NCI-H510A treated with DMSO at 0.1 percent for 48 hours (cell line): ENCODE results near the gene FBXO47.

ENCODE experiments used
- DNase-seq: peaks from one replicate; lab custom pipeline; 2025; lab: John Stamatoyannopoulos, UW

Gene FBXO47

DNA sequence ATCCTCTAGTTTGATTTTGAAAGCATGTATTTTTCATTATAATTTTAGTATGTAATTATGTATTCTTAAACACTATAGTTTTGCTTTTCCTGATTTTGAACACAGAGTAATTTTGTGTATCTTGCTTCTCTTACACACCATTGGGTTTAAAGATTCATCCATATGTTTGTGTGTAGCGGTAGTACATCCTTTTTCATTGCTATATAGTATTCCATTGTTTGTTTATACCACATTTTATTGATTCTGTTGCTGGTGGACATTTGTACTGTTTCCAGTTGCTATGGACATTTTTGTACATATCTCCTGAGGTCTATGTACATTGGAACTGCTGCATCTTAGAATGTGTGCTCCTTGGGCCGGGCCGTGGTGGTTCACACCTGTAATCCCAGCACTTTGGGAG, 62.3 kb downstream of the FBXO47 start:
- DNase-seq: no peak

DNA sequence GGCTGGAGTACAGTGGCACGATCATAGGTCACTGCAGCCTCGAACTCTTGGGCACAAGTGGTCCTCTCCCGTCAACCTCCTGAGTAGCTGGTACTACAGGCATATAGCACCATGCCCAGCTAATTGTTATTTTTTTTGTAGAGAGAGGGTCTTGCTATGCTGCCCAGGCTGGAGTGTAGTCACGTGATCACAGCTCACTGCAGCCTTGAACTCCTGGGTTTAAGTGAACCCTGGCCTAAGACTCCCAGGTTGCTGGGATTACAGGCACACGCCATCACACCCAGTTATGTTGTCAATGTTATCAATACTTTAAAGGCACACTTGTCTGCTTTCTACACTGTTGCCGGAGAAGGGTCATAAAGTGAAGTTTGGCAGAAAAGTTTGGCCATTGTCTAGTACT, 63.8 kb downstream of the FBXO47 start:
- DNase-seq: no peak

DNA sequence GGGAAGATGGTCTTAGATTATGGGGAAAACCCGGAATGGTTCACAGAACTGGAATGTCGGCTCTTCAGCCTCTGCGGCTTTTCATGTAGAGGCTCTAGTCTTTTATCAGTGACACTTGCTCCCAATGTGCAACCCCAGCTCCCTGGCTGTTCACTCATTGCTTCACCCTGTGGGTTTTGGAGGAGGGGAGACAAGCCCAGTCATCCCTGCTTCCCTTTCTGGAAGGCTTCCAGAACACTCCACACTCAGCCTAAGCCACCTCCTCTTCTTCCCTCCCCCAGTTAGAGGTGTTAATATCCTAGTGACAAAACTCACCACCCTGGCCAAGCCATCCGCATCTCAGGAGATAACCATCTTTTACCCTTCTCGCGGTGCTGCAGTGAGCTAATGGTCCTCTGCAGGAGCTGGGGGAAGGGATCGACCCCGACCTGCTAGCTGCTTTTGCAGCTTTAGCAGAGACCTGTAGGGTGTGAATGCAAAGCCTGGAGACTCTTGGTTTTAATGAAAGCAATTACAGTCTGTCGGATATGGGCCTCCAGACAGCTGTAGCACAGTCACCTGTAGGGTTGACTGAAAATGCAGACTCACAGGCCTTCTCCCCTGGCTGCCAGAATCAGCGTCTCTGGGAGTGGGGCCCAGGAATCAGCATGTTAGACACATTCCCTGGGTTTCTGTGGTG, 66.1 kb downstream of the FBXO47 start:
- no peak for DNase-seq

DNA sequence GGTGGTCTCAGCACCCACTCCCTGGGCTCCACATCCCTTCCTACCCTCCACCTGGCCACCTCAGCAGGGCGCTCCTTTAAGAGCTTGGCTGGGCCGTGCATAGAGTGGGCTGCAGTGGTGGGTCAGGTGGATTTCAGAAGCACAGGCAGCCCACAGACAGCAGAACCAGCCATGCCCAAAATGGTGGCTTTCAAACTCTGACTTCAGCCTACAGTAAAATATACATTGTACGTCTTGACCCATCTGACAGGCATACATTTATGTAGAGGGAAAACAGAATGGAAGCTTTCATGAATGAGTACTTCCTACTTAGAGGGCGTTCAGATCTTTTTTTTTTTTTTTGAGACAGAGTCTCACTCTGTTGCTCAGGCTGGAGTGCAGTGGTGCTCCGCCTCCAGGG, 67.8 kb downstream of the FBXO47 start:
- no peak for DNase-seq

DNA sequence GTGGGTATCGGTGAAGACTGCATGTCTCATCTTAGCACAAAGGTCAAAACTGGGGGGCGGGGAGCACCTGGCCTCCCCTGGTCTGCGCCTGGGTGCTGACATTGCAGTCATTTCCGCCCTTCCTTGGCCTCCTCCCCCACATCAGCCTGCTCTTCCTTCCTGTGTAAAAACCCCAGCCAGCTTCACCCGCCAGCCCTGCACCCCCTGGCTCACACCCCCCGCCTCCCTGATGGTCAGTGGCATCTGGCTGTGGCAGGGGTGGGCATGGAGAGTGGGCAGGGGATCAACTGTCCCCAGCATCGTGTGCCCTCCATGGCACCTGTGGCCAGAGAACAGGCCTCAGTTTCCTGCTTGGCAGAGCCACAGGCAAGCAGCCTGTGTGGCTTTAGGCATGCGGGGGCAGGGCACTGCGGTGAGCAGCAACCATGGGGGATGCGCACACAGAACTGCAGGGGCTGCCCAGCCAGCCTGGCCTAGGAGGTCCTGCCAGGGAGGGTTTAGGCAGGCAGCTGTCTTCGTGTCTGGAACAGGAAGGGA, 68.3 kb downstream of the FBXO47 start:
- no peak for DNase-seq

DNA sequence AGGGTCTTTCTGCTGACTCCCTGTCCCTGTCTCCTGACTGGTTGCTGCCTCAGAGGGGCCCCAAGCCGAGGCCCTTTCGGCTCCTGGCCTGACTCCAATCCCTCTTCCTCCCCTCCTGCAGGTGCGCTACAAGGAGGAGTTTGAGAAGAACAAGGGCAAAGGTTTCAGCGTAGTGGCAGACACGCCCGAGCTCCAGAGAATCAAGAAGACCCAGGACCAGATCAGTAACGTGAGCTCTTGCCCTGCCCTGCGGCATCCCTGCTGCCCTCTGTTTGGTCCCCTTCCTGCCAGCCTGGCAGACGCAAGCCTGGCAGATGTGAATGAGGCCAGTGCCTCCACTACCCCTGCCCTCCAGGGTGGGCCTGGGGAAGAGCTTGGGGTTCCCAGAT, 68.9 kb downstream of the FBXO47 start:
- no peak for DNase-seq

DNA sequence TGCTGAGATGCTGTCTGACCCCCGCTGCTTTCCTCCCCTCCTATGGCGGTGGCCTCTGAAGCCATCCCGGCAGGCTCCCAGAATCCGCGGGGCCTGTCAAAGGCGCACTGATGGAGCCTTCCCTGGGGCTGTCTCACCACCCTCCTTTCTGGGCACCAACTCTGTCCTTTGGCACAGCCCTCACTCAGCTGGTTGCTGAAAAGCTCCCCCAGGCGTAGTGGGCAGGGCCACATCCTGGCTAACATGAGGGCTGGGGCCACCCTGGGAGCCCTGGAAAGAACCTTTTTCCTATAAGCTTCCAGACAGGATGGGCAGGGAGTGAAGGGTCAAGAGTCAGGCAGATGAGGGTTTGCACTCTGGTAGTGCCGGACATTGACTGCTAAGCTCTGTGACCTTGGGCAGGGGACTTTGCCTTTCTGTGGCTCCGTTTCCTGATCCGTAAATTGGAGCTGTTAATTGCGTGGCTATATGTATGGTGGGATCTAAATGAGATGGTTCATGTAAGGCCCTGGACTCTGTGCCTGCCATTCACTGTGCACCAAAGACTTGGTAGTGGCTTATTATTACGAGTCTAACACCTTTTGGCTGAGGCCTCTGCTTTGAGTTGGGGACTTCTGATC, 69.4 kb downstream of the FBXO47 start:
- DNase-seq: no peak

DNA sequence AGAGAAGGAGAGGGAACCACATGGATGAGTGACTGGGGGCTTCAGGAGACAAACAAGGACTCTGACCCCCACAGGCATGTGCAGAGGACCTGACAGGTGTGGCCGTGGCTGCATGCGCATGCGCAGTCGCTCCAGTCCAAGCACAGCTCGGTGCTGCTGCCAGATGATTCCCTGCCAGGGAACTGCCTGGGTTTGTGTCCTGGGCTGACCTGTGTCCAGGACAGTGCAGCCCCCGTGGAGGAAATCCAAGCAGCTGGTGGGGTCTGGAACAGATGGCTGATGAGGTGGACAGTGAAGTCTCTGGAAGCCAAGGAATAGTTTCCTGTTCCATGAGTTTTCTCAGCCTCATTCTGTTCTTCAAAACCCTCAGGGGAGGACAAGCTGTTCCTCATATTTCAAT, 70.0 kb downstream of the FBXO47 start:
- DNase-seq: no peak

DNA sequence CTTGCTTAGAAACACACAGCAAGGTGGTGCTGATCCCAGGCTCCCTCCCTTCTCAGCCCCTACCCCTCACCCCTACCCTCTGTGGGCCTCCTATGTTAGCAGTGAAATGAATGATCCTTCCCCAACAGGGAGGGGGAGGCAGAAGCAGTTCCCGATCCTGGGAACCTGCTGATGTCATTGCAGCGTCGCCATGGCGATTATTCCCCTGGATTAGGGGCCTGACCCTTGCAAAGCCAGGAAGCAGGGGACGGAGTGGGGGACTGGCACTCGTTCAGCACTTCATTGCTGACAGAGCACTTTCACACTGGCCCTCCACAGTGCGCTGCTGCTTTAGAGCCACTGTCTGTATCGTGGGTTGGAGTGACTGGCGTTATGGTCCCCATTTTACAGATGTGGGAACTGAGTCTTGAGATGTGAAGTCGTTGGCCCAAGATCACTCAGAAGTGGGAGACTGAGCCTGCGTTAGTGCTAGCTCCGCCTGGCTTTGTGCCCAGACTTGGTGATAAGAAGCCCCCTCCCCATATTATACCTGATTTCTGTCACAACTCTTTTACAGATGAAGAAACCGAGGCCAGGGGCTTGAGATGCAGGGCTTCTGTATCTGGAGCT, 70.8 kb downstream of the FBXO47 start:
- no peak for DNase-seq

DNA sequence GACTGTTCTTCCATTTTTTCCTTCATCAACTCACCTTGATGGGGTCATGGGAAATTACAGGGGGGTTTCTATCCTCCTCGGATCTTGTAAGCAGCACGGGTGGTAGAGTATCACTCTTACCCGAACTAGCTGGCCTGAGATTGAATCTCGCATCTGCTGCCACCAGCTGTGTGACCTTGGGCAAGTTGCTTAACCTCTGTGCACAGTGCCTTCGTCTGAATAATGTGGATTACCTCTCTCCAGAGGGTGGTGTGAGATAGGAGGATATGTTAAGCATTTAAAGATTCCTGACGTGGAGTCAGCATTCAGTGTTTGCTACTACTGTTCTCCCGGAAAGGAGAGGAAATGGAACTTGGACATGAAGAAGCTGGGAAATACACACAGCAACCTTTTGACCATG, 72.9 kb downstream of the FBXO47 start:
- no peak for DNase-seq

DNA sequence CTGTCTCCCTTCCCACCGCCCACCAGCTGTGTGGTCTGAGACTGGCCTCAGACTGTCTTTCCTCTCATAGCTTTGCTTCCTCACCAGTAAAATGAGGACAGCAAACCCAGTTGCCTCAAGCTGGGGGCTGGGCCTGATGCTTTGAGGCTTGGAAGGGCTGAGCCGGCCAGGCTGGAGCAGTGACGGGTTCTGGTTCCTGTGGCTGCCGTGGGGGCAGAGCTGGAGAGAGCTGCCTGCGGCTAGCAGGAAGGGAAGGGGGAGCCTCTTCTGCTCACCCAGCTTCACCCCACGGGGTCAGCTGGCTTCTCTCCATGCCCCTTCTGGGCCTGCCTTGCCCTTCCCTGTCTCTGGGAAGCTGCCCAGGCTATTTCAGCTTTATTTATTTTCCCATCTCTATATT, 73.6 kb downstream of the FBXO47 start:
- DNase-seq: no peak

DNA sequence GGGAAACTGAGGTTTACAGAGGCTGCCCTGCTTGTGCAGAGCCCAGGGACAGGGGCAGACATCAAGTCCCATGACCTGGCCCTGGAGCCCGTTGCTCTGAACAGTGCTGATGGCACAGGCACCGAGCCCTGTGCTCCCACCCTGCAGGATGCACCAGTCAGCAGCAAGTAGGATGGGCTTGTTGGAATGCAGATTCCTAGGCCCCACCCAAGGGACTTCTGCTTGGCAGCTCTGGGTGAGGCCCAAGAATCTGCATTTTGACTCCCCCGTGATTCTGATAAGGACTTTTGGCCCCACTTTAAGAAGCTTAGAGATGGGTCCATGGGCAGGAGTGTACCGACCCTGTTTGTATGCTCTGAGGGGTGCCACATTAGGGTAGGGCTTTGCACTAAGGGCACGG, 74.1 kb downstream of the FBXO47 start:
- DNase-seq: no peak

DNA sequence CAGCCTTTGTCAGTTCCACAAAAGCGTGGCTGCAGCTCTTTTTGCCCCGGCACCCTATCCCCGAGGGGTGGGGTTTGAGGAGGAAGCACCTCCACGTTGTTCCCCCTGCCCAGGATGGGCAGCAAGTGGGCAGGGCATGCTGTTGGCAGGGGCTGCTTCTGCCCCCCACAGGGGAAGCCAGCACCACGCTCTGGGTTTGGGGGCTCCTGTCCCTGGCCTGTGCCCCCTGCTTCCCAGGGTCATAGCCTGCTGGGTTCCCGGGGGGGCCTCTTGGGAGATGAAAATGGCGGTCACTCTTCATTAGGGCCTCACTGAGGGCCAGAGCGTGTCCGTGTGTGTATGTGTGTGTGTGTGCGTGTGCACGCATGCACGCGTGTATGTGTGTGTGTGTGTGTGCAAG, 74.6 kb downstream of the FBXO47 start:
- no peak for DNase-seq

DNA sequence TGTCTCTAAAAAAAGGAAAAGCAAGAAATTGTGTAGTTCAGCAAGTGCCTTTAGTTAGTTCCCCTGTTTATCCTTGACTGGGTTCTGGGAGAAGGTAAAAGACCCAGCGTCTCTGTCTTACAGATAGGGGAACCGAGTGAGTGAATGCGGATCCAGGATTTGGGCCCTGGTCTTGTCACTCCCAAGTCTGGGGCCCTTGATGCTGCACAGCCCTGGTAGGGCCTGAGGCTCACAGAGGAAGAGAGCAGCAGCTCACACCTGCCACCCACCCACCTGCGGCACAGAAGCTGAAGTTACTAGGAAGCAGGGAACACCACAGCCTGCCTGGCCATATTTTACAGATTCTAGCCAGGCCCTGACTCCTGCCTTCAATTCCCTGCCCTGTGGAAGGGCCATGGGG, 75.1 kb downstream of the FBXO47 start:
- DNase-seq: no peak

DNA sequence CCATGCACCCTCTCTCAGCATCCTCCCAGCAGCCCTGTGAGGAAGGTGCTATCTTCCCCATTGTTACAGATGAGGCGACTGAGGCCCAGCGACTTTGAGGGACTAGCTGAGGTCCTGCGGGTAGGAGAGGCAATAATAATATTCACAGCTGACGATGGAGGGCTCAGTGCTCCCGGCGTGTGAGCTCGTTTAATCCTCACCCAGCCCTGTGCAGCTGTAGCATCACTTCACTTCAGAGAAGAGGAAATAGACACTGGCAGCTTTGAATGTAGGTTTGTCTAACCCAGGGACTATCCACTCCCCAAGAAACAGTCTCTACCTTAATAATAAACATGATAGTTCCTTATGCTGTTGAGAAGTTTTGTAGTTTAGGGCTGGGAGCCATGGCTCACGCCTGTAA, 75.8 kb downstream of the FBXO47 start:
- no peak for DNase-seq

DNA sequence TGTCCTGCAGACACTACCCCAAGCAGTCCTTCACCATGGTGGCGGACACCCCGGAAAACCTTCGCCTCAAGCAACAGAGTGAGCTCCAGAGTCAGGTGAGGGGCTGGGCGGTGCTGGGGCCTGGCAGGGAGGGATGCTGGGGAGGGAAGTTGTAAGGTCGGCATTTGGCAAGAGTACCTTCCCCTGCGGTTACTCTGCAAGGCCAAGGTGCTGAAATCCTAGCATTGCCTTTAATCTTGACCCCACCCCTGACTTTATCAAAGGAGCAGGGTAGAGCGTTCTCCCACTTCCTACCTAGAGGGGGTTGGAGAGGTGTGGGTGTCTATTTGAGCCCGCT, 76.8 kb downstream of the FBXO47 start:
- no peak for DNase-seq

DNA sequence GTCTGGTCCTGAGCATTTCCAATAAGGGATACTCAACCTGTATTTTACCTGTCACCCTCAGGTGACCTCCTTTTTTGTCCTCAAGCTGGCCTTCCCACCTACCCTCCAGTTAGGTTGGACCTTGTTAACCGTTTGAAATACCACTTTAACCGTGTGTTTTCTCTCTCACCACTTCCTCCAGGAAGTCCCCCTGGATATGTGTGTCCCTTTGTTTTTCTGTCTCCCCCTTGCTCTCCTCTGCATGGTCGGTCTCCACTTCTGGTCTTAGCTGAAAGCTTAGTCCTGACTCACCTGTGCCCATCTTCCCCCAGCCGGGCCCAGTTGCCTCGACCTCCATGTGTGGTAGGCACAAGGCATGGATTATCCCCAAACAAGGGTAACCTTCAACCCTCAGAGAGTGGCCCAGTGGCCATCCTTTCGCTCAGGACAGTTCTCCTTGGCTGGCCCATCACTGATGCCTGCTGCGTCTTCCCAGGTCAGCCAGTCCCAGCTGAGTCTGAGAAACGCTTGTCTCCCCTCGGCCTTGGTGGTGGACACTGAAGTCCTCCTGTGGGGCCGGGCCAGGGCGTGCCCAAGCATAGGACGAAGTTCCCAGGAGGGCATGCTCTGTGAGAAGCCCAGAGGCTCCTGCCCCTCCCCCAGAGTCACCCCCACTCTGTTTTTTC, 77.3 kb downstream of the FBXO47 start:
- no peak for DNase-seq

DNA sequence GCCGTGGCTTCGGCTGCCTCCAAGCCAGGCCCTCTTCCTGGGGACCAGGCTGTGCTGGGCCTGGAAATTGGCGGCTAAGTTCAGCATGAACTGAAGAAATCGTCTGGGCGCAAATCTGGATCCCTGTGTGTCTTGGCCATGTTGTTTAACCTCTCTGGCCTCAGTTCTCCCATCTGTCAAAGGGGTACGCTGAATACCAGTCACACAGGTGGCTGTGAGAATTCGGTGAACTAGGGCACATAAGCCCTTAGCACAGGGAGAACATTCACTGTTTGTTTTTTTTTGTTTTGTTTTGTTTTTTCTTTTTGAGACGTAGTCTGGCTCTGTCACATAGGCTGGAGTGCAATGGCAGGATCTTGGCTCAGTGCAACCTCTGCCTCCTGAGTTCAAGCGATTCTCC, 78.4 kb downstream of the FBXO47 start:
- DNase-seq: no peak

DNA sequence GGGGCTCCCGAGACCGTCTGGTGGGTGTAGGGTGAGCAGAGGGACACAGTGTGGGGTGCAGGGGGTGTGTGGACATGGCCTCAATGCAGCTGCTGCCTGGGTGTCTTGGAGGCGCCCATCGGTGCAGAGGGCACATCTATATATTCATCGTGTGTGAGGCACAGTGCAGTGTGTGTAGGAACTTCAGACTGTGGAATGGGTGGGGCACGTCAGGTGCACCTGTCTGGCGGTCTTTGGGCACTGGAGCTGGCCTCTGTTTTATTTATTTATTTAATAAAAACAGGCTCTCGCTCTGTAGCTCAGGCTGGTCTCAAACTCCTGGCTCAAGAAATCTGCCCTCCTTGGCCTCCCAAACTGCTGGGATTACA, 80.6 kb downstream of the FBXO47 start:
- no peak for DNase-seq
